ENCODE results near the gene BORCS8.

Gene BORCS8

DNA sequence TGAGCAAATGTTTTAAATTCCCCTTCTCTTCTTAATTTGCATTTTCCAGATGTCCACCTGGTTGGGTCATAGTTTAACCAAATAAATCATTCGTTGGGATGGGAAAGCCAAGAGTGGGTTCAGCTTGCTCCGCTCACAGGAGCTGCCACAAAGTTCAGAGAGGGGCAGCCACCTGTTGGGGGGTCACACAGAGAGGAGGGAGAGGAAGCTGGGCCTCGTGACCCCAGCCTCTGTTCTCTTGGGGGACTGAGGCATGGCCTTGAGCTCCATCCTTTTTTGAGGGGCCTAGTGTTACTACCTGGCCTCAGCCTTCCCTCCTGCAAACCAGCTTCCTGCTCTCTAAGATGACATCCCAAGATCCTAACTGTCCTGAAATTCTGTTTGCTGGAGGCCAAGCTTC is 24.3 kb downstream of the BORCS8 start:
- DNase-seq (ENCODE audit: low spot score) (no peak), ATAC-seq (ENCODE audit: low read depth) (no peak)
- Histone ChIP-seq H3K36me3 (ENCODE audit: low read depth) (no peaks in the 10 kb centered on the region), H3K9me3 (ENCODE audit: severe bottlenecking) (no peaks in the 10 kb centered on the region), H3K27ac (ENCODE audit: poor library complexity, severe bottlenecking) (no peak overlapping the region), H3K4me1 (ENCODE audit: insufficient read depth, poor library complexity, severe bottlenecking) (no peaks in the 10 kb centered on the region), H3K27me3 (ENCODE audit: insufficient read depth, poor library complexity, severe bottlenecking) (no peaks in the 10 kb centered on the region), H3K4me3 (ENCODE audit: severe bottlenecking) (no peak overlapping the region)
- TF ChIP-seq, protein P1, sequence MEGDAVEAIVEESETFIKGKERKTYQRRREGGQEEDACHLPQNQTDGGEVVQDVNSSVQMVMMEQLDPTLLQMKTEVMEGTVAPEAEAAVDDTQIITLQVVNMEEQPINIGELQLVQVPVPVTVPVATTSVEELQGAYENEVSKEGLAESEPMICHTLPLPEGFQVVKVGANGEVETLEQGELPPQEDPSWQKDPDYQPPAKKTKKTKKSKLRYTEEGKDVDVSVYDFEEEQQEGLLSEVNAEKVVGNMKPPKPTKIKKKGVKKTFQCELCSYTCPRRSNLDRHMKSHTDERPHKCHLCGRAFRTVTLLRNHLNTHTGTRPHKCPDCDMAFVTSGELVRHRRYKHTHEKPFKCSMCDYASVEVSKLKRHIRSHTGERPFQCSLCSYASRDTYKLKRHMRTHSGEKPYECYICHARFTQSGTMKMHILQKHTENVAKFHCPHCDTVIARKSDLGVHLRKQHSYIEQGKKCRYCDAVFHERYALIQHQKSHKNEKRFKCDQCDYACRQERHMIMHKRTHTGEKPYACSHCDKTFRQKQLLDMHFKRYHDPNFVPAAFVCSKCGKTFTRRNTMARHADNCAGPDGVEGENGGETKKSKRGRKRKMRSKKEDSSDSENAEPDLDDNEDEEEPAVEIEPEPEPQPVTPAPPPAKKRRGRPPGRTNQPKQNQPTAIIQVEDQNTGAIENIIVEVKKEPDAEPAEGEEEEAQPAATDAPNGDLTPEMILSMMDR (IDR thresholded peaks at IDR 0.05; ENCODE audit: poor library complexity, severe bottlenecking), result no peak

DNA sequence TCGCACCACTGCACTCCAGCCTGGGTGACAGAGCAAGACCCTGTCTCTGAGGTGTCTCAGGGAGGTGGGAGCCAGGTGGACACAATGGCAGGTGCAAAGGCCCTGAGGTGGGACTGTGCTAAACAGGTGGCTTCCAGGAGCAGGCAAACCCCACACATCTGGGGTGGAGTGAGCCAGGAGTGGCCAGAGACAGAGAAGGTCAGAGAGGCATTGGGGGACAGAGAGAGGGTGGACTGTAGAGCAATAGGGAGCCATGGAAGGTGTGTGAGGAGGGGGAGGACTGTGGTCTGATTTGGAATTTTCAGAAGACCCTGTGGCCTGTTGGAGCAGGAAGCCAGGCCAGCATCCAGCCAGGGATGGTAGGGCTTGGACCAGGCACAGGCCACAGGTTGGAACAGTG is 26.6 kb downstream of the BORCS8 start:
- no peaks in the 10 kb centered on the region for H3K4me1 ChIP-seq (ENCODE audit: insufficient read depth, poor library complexity, severe bottlenecking)
- no peaks in the 10 kb centered on the region for H3K36me3 ChIP-seq (ENCODE audit: low read depth)

DNA sequence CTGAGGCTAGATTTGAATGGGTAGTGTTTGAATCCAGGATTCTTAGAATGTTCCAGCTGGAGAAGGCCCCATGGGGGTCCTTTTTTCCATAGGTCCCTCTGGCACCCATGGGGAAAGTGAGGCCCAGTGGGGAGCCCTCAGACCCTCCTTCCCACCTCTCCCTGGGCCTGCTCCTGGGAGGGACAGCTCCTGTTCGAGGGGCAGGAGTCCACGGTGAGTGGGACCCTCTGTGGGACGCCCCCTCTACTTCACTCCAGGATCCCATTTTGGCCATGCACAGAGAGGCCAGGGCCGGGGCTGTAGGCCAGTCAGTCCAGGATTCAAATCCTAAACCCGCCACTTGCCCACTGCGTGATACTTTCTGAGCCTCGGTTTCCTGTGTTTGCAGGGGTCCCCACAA is 29.5 kb downstream of the BORCS8 start:
- Histone ChIP-seq H3K27ac (ENCODE audit: poor library complexity, severe bottlenecking) (no peak overlapping the region), H3K36me3 (ENCODE audit: low read depth) (no peaks in the 10 kb centered on the region), H3K4me1 (ENCODE audit: insufficient read depth, poor library complexity, severe bottlenecking) (no peaks in the 10 kb centered on the region), H3K27me3 (ENCODE audit: insufficient read depth, poor library complexity, severe bottlenecking) (no peaks in the 10 kb centered on the region), H3K4me3 (ENCODE audit: severe bottlenecking) (no peak overlapping the region), H3K9me3 (ENCODE audit: severe bottlenecking) (no peaks in the 10 kb centered on the region)
- TF ChIP-seq, protein P1 (IDR thresholded peaks at IDR 0.05; ENCODE audit: poor library complexity, severe bottlenecking), result no peak
- no peak for ATAC-seq (ENCODE audit: low read depth)
- no peak for DNase-seq (ENCODE audit: low spot score)

More for the DNA sequence above, 26.6 kb downstream of the BORCS8 start:
- TF ChIP-seq, protein P1 (IDR thresholded peaks at IDR 0.05; ENCODE audit: poor library complexity, severe bottlenecking), result no peak
- Histone ChIP-seq H3K9me3 (ENCODE audit: severe bottlenecking) (no peaks in the 10 kb centered on the region), H3K27me3 (ENCODE audit: insufficient read depth, poor library complexity, severe bottlenecking) (no peaks in the 10 kb centered on the region), H3K4me3 (ENCODE audit: severe bottlenecking) (no peak overlapping the region), H3K27ac (ENCODE audit: poor library complexity, severe bottlenecking) (no peak overlapping the region)
- no peak for DNase-seq (ENCODE audit: low spot score)
- ATAC-seq (ENCODE audit: low read depth), result no peak

DNA sequence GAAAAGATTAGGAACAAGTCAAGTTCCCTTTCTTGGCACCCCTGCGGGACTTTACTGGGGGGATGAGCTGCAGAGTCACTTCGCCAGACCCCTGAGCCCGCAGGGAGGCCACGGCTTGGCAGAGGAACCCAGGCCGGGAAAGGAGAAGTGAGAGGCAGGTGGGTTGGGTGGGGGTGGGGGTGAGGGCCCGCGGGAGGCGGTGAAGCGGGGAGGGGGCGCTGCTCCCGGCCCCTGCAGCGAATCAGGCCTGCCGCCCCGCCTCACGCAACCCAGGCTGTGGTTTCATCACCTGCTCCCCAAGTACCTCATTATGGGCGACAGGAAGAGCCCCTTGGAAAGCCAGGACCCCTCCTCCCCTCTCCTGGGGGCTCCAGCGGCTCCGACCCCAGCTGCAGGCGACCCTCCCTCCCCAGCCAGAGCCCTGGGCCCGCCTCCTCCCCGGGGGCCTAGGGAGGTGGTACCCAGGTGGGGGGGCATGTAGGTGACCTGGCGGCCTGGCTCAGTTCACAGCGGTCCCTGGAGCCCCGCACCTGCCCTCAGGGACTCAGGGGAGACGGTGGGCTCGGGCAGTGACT is 31.4 kb downstream of the BORCS8 start:
- Histone ChIP-seq H3K27me3 (ENCODE audit: insufficient read depth, poor library complexity, severe bottlenecking) (no peaks in the 10 kb centered on the region), H3K27ac (ENCODE audit: poor library complexity, severe bottlenecking) (no peak overlapping the region), H3K36me3 (ENCODE audit: low read depth) (no peaks in the 10 kb centered on the region; the same call in 1 of the 2 replicates), H3K4me3 (ENCODE audit: severe bottlenecking) (no peak overlapping the region), H3K4me1 (ENCODE audit: insufficient read depth, poor library complexity, severe bottlenecking) (no peaks in the 10 kb centered on the region), H3K9me3 (ENCODE audit: severe bottlenecking) (no peaks in the 10 kb centered on the region)
- TF ChIP-seq, protein P1 (IDR thresholded peaks at IDR 0.05; ENCODE audit: poor library complexity, severe bottlenecking), result no peak
- no peak for ATAC-seq (ENCODE audit: low read depth)
- DNase-seq (ENCODE audit: low spot score), result no peak

DNA sequence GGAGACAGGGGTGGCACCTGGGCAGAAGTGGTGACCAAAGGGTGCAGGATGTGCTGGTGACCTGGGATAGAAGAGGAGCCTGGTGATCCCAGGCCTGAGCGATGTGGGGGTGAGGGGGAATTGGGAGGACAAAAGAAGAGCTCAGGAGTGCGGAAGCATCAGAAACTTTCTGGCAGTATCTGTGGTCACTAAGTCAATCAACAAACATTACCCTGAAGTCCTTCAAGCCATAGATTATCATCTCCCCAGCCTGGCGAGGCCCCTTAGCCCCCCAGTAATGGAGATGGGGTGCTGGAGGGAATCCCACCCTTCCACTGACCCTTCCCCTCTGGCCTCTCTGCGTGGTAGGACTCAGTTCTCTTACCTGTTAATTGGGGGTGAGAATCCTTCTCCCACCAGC is 32.4 kb downstream of the BORCS8 start:
- DNase-seq (ENCODE audit: low spot score) (no peak), ATAC-seq (ENCODE audit: low read depth) (no peak)
- Histone ChIP-seq H3K27ac (ENCODE audit: poor library complexity, severe bottlenecking) (no peak overlapping the region), H3K36me3 (ENCODE audit: low read depth) (no peaks in the 10 kb centered on the region; the same call in 1 of the 2 replicates), H3K9me3 (ENCODE audit: severe bottlenecking) (no peaks in the 10 kb centered on the region), H3K4me3 (ENCODE audit: severe bottlenecking) (no peak overlapping the region), H3K4me1 (ENCODE audit: insufficient read depth, poor library complexity, severe bottlenecking) (no peaks in the 10 kb centered on the region), H3K27me3 (ENCODE audit: insufficient read depth, poor library complexity, severe bottlenecking) (no peaks in the 10 kb centered on the region)
- TF ChIP-seq, protein P1 (IDR thresholded peaks at IDR 0.05; ENCODE audit: poor library complexity, severe bottlenecking), result no peak

Measured in RWPE2 (cell line).